HG02642 (cell line): ENCODE results near the gene PRIM1.

Experiments
- ATAC-seq: cut with Tn5 transposase; IDR thresholded peaks from one replicate; pipeline ENCODE4 v1.9.1; 2021; ENCODE audit warnings: mild to moderate bottlenecking; ENCODE audit not compliant: unreplicated experiment, poor library complexity

PRIM1 gene

DNA sequence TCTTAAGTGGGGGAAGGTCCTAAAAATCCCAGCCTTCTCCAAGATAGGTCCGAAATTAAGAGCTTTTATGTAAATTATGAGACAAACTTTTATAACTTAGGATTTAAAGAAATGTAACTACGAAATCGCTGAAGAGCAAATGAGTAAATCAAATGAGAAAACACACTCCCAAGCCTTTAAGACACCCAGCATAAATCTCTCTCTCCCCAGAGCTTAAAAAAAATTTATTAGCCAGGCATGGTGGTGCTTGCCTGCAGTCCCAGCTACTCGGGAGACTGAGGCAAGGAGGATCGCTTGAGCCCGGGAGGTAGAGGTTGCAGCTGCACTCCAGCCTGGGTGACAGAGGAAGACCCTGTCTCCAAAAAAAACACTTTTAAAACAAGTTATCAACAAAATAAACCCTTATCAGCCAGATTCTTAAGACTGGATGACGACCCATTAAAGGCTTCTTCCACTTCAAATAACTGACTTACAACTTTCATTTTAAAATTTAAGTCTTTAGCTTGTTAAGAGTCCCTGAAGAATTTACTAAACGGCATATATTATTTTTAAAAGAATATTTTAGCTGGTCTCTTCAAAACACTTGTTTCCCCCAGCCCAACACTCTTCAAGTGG is 67.3 kb downstream of the PRIM1 start:
- no peak for ATAC-seq

DNA sequence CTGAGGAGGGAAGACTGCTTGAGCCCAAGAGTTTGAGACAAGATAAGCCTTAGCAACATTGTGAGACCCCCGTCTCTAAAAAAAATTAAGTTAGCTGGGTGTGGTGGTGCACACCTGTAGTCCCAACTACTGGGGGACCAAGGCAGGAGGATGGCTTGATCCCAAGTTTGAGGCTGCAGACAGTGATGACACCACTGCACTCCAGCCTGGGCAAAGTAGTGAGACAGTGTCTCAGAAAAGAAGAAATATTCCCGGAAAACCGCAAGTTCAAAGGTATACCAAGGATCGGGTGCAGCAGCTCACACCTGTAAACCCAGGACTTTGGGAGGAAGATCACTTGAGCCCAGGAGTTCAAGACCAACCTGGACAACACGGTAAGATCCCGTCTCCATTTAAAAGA is 69.8 kb downstream of the PRIM1 start:
- ATAC-seq = no peak
